ENCODE results near the gene CAPN1.

GRCh38 chr11:65251476-65251875 is 69.7 kb downstream of the CAPN1 start:
- TF ChIP-seq CTCF (IDR thresholded peaks at IDR 0.05; ENCODE audit: low read length) (no peak), EZH2 (optimal IDR thresholded peaks at IDR 0.05; ENCODE audit: low read depth, low read length) (no peak), EZH2phosphoT487 (IDR thresholded peaks at IDR 0.05; ENCODE audit: low read length) (no peak)

Data from MM.1S (cell line).